Transverse colon (tissue), 3 donors: ENCODE results near the gene MGMT.

ENCODE experiments used
- EP300 ChIP-seq: sonication (generic); formaldehyde crosslinking; IDR thresholded peaks from one replicate; pipeline ENCODE4 v1.6.1; 2017; ENCODE audit warnings: antibody characterized with exemption, low read depth
- TF ChIP-seq, protein P1 (sequence below), 5 experiments: fragments of 200-600 bp in 3 of 5; fragments of 450-650 bp in 2 of 5; sonication (generic) in 3 of 5; IDR thresholded peaks; 1 replicate in 2 of 5; 2 replicates in 3 of 5; pipeline ENCODE4 v1.5.1; 2016 to 2017; ENCODE audit warnings: antibody characterized with exemption in 5 of 5, inconsistent platforms in 3 of 5, mild to moderate bottlenecking in 2 of 5, moderate library complexity in 1 of 5

DNA sequence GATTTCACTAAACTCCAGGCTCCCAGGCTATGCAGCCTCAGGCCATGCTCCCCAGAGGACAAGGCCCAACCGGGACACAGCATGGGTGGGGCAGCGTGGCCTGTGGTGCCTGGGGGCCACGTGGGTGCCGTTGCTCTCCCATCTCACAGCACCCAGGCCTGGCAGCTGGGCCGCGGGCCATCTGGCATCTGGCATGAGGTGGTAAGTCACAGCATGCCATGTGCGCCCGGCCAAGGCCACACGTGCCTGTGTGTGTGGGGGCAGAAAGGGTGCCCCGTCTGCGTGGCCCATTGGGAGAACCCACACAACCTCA, 292.9 kb downstream of the MGMT start:
- TF ChIP-seq, protein P1, sequence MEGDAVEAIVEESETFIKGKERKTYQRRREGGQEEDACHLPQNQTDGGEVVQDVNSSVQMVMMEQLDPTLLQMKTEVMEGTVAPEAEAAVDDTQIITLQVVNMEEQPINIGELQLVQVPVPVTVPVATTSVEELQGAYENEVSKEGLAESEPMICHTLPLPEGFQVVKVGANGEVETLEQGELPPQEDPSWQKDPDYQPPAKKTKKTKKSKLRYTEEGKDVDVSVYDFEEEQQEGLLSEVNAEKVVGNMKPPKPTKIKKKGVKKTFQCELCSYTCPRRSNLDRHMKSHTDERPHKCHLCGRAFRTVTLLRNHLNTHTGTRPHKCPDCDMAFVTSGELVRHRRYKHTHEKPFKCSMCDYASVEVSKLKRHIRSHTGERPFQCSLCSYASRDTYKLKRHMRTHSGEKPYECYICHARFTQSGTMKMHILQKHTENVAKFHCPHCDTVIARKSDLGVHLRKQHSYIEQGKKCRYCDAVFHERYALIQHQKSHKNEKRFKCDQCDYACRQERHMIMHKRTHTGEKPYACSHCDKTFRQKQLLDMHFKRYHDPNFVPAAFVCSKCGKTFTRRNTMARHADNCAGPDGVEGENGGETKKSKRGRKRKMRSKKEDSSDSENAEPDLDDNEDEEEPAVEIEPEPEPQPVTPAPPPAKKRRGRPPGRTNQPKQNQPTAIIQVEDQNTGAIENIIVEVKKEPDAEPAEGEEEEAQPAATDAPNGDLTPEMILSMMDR (IDR thresholded peaks at IDR 0.05), result no peak
- TF ChIP-seq EP300, result no peak
